K562 (cell line): ENCODE results near the gene COQ9. TPM values are rescaled to one million over a fixed set of nuclear protein-coding genes. Genes with fewer than 3 reads are reported as not detected.

Experiments used
- CSDE1 ChIP-seq, 2 experiments: fragments of 450-650 bp; IDR thresholded peaks; 2 replicates each; pipeline ENCODE4 v1.6.1; 2016; ENCODE audit warnings: mild to moderate bottlenecking in 1 of 2
- EP300 ChIP-seq: IDR thresholded peaks from 2 replicates; pipeline ENCODE4 v1.6.1; 2012; ENCODE audit warnings: low read length, improper control_type of control experiment
- GTF2A2 ChIP-seq: IDR thresholded peaks from 2 replicates; pipeline ENCODE4 v1.6.1; 2016; ENCODE audit warnings: mild to moderate bottlenecking, missing genetic modification characterization, missing compliant biosample characterization
- PHTF2 ChIP-seq: fragments of 250-450 bp; sonication (Bioruptor Pico); IDR thresholded peaks from 2 replicates; pipeline ENCODE4 v1.5.0; 2021; ENCODE audit warnings: mild to moderate bottlenecking
- SP1 ChIP-seq: sonication (generic); formaldehyde crosslinking; IDR thresholded peaks from 2 replicates; pipeline ENCODE4 v1.8.1; 2022; ENCODE audit warnings: mild to moderate bottlenecking, missing genetic modification reagents
- STAT5A ChIP-seq: IDR thresholded peaks from 2 replicates; pipeline ENCODE4 v1.6.1; 2012; ENCODE audit warnings: low read length, inconsistent platforms, borderline replicate concordance
- XRCC3 ChIP-seq: fragments of 450-650 bp; IDR thresholded peaks from 2 replicates; pipeline ENCODE4 v1.6.1; 2017; ENCODE audit warnings: mild to moderate bottlenecking, moderate library complexity
- ZNF184 ChIP-seq: sonication (generic); formaldehyde crosslinking; IDR thresholded peaks from 2 replicates; pipeline ENCODE4 v1.5.0; 2020; ENCODE audit warnings: missing genetic modification reagents
- ZNF431 ChIP-seq: sonication (generic); formaldehyde crosslinking; IDR thresholded peaks from 2 replicates; pipeline ENCODE4 v1.8.0; 2022; ENCODE audit warnings: mild to moderate bottlenecking, missing genetic modification reagents
- polyA plus RNA-seq, 8 experiments: library from polyadenylated mRNA; depleted of rRNA in 4 of 8; stranded (reverse) in 5 of 8; unstranded in 3 of 8; fragments of >200 nt; fragmentation: Nextera tagmentation in 2 of 8; fragmentation: Illumina TruSeq in 1 of 8; extraction: Ambion mirVana in 2 of 8; extraction: Trizol in 1 of 8; gene quantifications; 2 replicates each; pipeline versions ENCODE4 v1.2.1 to v1.2.3, GENCODE V29; 2011 to 2014; ENCODE audit warnings: inconsistent platforms in 1 of 8, missing spikeins in 1 of 8
- total RNA-seq, 7 experiments: library from RNA; depleted of rRNA in 6 of 7; stranded (reverse); fragments of >200 nt in 6 of 7; fragmentation: Illumina TruSeq in 2 of 7; extraction: Trizol in 2 of 7; gene quantifications; 2 replicates each; pipeline versions ENCODE4 v1.2.1 to v1.2.3, GENCODE V29; 2011 to 2021; ENCODE audit warnings: low replicate concordance in 1 of 7
- TF ChIP-seq, protein P1 (sequence below): fragments of 150-350 bp; IDR thresholded peaks from 2 replicates; pipeline ENCODE4 v1.6.1; 2014; ENCODE audit warnings: low read depth, mild to moderate bottlenecking, low read length, borderline replicate concordance
- TF ChIP-seq, protein P2 (sequence below): conservative IDR thresholded peaks from 2 replicates; pipeline ENCODE4 v1.6.1; 2011; ENCODE audit warnings: low read depth, mild to moderate bottlenecking, low read length; ENCODE audit not compliant: control insufficient read depth
- TF ChIP-seq, protein P3 (sequence below): fragments of 450-650 bp; IDR thresholded peaks from 2 replicates; pipeline ENCODE4 v1.6.1; 2016; ENCODE audit warnings: borderline replicate concordance
- TF ChIP-seq, protein P4 (sequence below): fragments of 250-450 bp; sonication (Bioruptor Pico); IDR thresholded peaks from 2 replicates; pipeline ENCODE4 v1.4.0; 2020; ENCODE audit warnings: borderline replicate concordance
- TF ChIP-seq, protein P5 (sequence below): IDR thresholded peaks from 2 replicates; pipeline ENCODE4 v1.6.1; 2012; ENCODE audit warnings: low read depth, low read length, improper control_type of control experiment, borderline replicate concordance
- TF ChIP-seq, protein P6 (sequence below), 2 experiments: fragments of 450-650 bp; conservative IDR thresholded peaks; 2 replicates each; pipeline ENCODE4 v1.6.1; 2017; ENCODE audit warnings: mild to moderate bottlenecking in 2 of 2, moderate library complexity in 2 of 2

Gene COQ9
- total and polyA plus RNA-seq, 9 of the 15 experiments (the other 6 are each of a cell fraction or from before 2014, with no cell fraction given): 35.0 to 139 (median 71.4) TPM

DNA sequence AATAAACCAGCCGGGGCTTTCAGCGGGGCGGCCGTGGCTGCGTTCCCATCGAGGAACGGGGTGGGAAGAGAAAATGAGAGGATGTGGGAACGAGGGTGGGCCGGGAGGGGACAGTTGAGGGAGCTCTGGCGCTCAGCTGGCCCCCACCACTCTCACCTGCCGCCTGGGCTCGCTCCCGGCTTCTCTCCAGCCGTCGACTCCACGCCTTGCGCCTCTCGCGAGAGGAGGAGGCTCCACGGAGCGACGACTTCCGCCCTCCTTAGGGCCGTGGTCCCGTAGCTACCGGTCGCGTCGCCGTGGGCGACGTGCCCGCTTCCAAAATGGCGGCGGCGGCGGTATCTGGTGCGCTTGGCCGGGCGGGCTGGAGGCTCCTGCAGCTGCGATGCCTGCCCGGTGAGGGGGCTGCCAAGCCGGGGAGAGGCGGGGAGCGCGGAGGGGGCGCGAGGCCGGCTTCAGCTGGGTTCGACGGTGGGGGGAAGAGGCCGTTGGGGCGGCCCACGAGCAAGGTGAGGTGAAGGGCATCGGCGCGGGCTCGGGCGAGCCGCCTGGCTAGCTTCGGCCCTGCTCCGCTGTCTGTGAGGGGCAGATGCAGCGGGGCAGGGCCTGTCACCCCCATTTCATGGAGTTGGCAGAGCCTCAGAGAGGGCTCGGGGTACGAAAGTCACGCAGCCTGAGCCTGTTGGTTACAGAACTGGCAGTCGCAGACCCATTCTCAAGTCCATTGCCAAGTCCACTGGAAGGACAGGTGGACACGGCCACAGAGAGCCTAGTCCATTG is at the start of gene COQ9, which contains the start of gene CIAPIN1 (continued):
- TF ChIP-seq EP300 (0 out of 2 replicates have a peak, but pooled peaks have one; percentile 5), STAT5A (no peak), ZNF184 (CRISPR knock-in tag) (no peak), CSDE1 (IDR thresholded peaks at IDR 0.05) (peak in 1 of 2 experiments; percentile 62; a peak in 1 of 4 replicates), GTF2A2 (tag) (no peak), XRCC3 (no peak), PHTF2 (CRISPR knock-in tag) (no peak), SP1 (CRISPR knock-in tag) (peak; percentile 85), ZNF431 (CRISPR knock-in tag) (no peak)
- TF ChIP-seq, protein P1, sequence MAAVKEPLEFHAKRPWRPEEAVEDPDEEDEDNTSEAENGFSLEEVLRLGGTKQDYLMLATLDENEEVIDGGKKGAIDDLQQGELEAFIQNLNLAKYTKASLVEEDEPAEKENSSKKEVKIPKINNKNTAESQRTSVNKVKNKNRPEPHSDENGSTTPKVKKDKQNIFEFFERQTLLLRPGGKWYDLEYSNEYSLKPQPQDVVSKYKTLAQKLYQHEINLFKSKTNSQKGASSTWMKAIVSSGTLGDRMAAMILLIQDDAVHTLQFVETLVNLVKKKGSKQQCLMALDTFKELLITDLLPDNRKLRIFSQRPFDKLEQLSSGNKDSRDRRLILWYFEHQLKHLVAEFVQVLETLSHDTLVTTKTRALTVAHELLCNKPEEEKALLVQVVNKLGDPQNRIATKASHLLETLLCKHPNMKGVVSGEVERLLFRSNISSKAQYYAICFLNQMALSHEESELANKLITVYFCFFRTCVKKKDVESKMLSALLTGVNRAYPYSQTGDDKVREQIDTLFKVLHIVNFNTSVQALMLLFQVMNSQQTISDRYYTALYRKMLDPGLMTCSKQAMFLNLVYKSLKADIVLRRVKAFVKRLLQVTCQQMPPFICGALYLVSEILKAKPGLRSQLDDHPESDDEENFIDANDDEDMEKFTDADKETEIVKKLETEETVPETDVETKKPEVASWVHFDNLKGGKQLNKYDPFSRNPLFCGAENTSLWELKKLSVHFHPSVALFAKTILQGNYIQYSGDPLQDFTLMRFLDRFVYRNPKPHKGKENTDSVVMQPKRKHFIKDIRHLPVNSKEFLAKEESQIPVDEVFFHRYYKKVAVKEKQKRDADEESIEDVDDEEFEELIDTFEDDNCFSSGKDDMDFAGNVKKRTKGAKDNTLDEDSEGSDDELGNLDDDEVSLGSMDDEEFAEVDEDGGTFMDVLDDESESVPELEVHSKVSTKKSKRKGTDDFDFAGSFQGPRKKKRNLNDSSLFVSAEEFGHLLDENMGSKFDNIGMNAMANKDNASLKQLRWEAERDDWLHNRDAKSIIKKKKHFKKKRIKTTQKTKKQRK: no peak
- TF ChIP-seq, protein P2, sequence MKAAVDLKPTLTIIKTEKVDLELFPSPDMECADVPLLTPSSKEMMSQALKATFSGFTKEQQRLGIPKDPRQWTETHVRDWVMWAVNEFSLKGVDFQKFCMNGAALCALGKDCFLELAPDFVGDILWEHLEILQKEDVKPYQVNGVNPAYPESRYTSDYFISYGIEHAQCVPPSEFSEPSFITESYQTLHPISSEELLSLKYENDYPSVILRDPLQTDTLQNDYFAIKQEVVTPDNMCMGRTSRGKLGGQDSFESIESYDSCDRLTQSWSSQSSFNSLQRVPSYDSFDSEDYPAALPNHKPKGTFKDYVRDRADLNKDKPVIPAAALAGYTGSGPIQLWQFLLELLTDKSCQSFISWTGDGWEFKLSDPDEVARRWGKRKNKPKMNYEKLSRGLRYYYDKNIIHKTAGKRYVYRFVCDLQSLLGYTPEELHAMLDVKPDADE: peak; percentile 83
- TF ChIP-seq, protein P3, sequence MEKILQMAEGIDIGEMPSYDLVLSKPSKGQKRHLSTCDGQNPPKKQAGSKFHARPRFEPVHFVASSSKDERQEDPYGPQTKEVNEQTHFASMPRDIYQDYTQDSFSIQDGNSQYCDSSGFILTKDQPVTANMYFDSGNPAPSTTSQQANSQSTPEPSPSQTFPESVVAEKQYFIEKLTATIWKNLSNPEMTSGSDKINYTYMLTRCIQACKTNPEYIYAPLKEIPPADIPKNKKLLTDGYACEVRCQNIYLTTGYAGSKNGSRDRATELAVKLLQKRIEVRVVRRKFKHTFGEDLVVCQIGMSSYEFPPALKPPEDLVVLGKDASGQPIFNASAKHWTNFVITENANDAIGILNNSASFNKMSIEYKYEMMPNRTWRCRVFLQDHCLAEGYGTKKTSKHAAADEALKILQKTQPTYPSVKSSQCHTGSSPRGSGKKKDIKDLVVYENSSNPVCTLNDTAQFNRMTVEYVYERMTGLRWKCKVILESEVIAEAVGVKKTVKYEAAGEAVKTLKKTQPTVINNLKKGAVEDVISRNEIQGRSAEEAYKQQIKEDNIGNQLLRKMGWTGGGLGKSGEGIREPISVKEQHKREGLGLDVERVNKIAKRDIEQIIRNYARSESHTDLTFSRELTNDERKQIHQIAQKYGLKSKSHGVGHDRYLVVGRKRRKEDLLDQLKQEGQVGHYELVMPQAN: peak; percentile 82; the same call in 1 of the 2 replicates
- TF ChIP-seq, protein P4, sequence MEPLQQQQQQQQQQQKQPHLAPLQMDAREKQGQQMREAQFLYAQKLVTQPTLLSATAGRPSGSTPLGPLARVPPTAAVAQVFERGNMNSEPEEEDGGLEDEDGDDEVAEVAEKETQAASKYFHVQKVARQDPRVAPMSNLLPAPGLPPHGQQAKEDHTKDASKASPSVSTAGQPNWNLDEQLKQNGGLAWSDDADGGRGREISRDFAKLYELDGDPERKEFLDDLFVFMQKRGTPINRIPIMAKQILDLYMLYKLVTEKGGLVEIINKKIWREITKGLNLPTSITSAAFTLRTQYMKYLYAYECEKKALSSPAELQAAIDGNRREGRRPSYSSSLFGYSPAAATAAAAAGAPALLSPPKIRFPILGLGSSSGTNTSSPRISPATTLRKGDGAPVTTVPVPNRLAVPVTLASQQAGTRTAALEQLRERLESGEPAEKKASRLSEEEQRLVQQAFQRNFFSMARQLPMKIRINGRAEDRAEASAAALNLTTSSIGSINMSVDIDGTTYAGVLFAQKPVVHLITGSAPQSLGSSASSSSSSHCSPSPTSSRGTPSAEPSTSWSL (CRISPR knock-in tag): no peak
- TF ChIP-seq, protein P5, sequence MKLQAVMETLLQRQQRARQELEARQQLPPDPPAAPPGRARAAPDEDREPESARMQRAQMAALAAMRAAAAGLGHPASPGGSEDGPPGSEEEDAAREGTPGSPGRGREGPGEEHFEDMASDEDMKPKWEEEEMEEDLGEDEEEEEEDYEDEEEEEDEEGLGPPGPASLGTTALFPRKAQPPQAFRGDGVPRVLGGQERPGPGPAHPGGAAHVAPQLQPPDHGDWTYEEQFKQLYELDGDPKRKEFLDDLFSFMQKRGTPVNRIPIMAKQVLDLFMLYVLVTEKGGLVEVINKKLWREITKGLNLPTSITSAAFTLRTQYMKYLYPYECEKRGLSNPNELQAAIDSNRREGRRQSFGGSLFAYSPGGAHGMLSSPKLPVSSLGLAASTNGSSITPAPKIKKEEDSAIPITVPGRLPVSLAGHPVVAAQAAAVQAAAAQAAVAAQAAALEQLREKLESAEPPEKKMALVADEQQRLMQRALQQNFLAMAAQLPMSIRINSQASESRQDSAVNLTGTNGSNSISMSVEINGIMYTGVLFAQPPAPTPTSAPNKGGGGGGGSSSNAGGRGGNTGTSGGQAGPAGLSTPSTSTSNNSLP: no peak
- TF ChIP-seq, protein P6, sequence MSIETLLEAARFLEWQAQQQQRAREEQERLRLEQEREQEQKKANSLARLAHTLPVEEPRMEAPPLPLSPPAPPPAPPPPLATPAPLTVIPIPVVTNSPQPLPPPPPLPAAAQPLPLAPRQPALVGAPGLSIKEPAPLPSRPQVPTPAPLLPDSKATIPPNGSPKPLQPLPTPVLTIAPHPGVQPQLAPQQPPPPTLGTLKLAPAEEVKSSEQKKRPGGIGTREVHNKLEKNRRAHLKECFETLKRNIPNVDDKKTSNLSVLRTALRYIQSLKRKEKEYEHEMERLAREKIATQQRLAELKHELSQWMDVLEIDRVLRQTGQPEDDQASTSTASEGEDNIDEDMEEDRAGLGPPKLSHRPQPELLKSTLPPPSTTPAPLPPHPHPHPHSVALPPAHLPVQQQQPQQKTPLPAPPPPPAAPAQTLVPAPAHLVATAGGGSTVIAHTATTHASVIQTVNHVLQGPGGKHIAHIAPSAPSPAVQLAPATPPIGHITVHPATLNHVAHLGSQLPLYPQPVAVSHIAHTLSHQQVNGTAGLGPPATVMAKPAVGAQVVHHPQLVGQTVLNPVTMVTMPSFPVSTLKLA (conservative IDR thresholded peaks at IDR 0.05): peak; percentile 94 to 97
